GM12891 (cell line): ENCODE data around the gene PLBD2.

Experiments
- PAX5 ChIP-seq: IDR thresholded peaks from 2 replicates; pipeline ENCODE4 v1.6.1; 2011; ENCODE audit warnings: low read length, moderate library complexity, mild to moderate bottlenecking; ENCODE audit not compliant: insufficient read depth, severe bottlenecking
- POLR2A ChIP-seq: IDR thresholded peaks from 2 replicates; pipeline ENCODE4 v1.6.1; 2011; ENCODE audit warnings: low read depth, low read length, control low read depth
- POLR2AphosphoS5 ChIP-seq: IDR thresholded peaks from 2 replicates; pipeline ENCODE4 v1.6.1; 2011; ENCODE audit warnings: low read depth, low read length, control low read depth
- POU2F2 ChIP-seq: IDR thresholded peaks from 2 replicates; pipeline ENCODE4 v1.6.1; 2011; ENCODE audit warnings: low read depth, mild to moderate bottlenecking, control low read depth, low read length, moderate library complexity
- SPI1 ChIP-seq: IDR thresholded peaks from 2 replicates; pipeline ENCODE4 v1.6.1; 2011; ENCODE audit warnings: low read depth, low read length, control low read depth
- TAF1 ChIP-seq: IDR thresholded peaks from 2 replicates; pipeline ENCODE4 v1.6.1; 2011; ENCODE audit warnings: low read depth, low read length, control low read depth

- TF ChIP-seq POLR2AphosphoS5 (no peak), POLR2A (no peak), TAF1 (no peak), SPI1 (no peak), POU2F2 (no peak), PAX5 (no peak)
Observed at GRCh38 chr12:113329022-113329790, 29.2 kb upstream of the PLBD2 start.
